Astrocyte of the spinal cord (primary cell): Measurements from ENCODE around the gene ERI2.

Experiments used
- DNase-seq: peaks from one replicate; pipeline ENCODE4 v3.0.0; 2011; ENCODE audit warnings: low read depth, low spot score
- H3K4me3 ChIP-seq: 2 replicates; pipeline ENCODE4 v1.5.1; 2011; ENCODE audit warnings: low read depth, mild to moderate bottlenecking, low read length, moderate library complexity
- CTCF ChIP-seq: IDR thresholded peaks from 2 replicates; pipeline ENCODE4 v1.5.1; 2012; ENCODE audit warnings: low read depth, mild to moderate bottlenecking, low read length, inconsistent platforms
- in situ Hi-C: cut with HindIII; loops from 2 replicates; pipeline ENCODE4 v1.10.0; 2017; ENCODE audit warnings: low sequenced_read_pairs

The ERI2 gene

GRCh38 chr16:20806168-20807050, at the start of gene ERI2, which contains the start of gene REXO5:
ERI2 (minus strand) TSS chr16:20806472; CDS start chr16:20806430, 42 bp downstream.
REXO5 (plus strand) TSS chr16:20806527; CDS start chr16:20806954, 427 bp downstream.
- H3K4me3 ChIP-seq, result peak within 1 kb of the TSS; percentile 79
- TF ChIP-seq CTCF, result peak; percentile 62
- in situ Hi-C loops, result no loop called here
- peak; percentile 97 for DNase-seq

DNA sequence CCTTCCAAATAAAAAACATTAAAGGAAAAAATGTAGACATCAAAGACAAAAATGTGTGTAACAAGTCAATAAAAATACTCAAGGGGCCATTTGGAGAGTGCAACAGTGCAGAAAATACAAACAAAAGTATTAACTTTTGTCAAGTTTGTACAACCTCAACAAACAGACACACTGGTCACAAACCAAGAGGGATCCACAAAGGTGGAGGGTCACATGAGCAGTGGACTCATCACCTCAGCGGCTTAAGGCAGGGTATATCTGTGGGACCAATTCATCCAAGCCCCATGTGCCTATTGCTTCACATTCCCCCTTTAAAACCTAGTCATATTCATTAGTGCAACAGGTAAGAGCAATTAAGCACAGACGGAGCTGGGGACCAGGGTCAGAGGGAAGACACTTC, 48.7 kb upstream of the ERI2 start:
- in situ Hi-C loops, result no loop called here
- DNase-seq, result no peak
- no peak overlapping the region for H3K4me3 ChIP-seq
- TF ChIP-seq CTCF, result no peak

GRCh38 chr16:20853981-20854620, 47.8 kb upstream of the ERI2 start:
- DNase-seq, result no peak
- in situ Hi-C loops, result no loop called here
- no peak for TF ChIP-seq CTCF
- no peak overlapping the region for H3K4me3 ChIP-seq

DNA sequence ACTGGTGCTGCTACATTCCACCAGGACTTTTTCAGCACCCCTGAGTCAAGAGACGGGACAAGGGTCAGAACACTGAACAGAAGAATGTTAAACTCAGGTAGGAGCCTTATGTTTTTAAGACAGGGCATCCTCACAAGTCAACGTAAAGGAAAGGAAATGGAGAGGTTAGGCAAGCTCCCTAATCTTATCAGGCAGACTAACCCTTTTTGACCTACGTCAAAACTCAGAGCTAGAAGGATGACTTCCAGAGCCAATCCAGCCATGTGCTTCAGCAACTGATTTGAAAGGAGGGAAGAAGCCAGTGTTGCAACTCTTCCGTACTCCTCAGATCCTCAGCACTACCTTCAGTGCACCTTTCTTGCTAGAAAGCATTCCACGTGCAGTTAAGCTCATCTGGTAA, 46.9 kb upstream of the ERI2 start:
- H3K4me3 ChIP-seq, result no peak overlapping the region
- in situ Hi-C loops, result no loop called here
- no peak for DNase-seq
- no peak for TF ChIP-seq CTCF

DNA sequence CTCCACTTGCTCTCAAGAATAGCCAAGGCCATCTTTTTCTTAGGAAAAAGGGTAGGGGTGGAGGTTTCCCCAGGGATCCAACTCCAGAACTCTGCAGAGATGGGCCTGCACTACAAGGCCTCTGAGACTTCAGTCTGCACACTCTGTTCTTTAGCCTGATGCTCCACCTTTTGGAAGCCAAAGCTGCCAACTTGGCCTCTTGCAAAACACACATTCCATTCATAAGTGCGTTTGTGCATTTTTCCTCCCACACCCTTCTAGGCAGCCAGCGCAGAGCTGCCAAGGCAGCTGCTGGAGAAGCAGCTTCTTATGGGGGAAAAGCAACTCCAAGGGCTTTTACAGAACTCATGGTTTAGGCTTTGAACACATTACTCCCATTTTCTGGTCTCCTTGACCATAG, 45.3 kb upstream of the ERI2 start:
- DNase-seq, result peak; percentile 89
- in situ Hi-C loops, result no loop called here
- H3K4me3 ChIP-seq, result no peak overlapping the region
- TF ChIP-seq CTCF, result no peak

- no peak for DNase-seq
- in situ Hi-C loops, result no loop called here
- no peak for TF ChIP-seq CTCF
- no peak overlapping the region for H3K4me3 ChIP-seq
Observed at GRCh38 chr16:20850981-20851380, 44.7 kb upstream of the ERI2 start.
